Measurements from ENCODE around the gene ARHGAP26.
A peak's percentile ranks its signal among the peaks of the same experiment; 100 is the strongest.

Gene ARHGAP26

DNA sequence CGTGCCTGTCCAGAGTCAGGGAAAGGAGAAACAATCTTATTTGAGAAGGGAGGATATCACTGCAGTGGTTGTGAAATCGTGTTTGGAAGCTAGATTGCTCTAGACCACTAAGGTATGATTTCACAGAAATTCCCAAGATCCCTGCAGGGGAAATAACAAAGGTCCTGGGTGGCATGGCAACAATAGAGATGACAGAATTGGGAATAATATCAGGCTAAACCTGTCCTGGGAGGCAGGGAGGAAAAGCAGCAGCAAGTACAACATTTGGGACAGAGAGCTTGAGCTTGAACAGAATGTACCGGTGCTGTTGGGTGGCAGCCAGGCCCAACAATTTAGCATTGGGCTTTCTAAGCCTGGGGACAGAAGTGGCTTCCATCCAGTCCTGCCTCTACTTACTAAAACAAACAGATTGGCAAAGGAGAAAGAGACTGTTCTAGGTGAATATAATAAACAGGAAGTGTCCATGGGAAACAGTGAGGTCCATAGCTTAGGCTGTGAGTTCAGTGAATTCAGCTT lies 17.0 kb upstream of the ARHGAP26 start:
- DNase-seq = no peak

DNA sequence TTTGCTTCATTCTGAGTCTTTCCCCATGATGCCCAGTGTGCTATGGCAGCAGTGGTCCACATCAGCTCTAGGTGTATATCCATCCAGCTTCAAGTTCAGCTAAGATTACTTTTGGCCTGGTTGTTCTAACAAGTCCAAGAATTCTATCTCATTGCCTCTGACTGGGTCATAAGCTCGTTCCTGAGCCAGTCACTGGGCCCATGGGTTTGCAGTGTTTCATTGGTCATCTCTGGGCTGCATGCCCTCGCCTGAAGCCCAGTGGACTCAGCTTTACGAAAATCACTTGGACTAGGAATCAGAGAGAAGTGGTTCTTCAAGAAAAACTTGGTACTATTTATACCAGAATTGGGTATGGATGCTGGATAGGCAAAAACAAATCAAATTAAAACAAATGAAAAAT lies 16.1 kb upstream of the ARHGAP26 start:
- no peak for DNase-seq

DNA sequence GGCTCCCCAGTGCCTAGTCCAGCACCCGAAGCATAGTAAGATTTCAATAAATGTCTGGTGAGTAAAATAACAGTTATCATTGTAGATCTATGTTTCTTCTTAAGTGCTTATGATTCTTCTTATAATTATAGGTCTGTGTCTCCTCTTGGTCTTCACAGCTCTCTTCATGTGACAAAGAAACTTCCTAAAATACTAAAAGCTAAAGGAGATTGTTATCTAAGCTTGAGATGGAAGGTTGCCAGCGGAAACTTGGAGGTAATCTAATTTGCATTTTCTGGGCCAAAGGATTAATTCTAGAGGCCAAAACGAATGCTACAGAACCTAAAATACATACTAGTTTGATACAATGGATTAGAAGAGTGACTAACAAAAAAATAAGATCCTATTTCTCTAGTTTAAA lies 13.6 kb upstream of the ARHGAP26 start:
- DNase-seq = no peak

DNA sequence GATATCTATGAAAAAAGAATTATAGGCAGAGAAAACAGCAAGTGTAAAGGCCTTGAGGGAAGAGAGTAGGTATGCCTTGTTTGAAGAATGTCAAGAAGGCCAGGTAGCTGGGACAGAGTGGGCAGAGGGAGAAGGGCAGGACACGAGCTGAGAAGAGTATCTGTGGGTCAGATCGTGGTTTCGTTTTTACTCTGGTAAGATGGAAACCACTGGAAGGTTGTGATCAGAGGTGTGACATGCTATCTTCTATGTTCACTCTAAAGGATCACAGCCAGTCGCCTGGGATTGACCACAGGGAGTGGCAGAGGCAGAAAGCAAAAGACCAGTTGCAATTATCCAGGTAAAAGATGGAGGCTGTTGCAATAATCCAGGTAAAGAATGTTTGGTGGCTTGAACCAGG lies 12.6 kb upstream of the ARHGAP26 start:
- DNase-seq = no peak

DNA sequence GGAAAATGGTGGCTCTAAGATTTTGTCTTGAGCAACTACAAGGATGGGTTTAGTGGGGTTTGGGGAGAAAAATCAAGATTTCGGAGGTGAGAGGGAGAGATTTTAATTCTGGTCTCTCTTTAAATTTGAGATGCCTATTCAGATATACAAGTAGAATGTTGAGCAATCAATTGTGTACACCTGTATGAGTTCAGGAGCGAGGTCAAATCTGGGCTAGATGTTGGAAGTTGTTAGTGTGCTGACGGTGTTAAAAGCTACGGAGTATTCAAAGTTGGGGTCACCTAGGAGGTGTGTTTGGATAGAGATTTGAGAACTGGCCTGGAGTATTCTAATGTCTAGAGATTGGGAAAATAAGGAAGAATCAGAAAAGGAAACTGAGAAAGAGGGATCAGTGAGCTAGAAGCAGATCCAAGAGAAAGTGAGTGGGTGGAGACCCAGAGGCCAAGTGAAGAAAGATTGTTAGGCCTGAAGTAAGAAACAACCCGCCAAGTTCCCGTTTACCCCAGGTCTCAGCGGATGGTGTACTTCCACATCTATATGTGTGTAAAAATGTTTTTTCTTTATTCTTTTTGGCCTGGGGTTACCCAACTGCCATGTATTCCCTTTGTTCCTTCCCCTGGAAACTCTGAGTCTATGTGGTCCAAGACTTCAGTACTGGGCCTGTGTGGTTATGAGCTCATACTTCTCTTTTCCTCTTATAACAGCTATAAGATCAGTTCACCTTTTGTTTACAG lies 11.9 kb upstream of the ARHGAP26 start:
- no peak for DNase-seq

DNA sequence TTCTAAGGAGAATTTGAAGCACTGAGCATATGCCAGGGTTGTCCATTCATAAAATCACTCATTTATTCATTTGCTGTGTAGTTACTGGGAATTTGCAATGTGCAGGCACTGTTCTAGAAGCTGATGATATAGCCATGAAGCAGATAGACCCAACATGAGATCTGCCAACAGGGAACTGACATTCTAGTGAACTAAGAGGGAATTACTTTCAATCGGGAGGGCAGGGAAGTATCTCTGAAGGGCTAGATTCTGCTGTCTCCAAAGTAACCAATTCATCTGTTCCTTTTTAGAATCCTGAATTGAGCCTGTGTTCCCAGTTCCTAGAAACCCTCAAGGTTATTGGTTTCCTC lies 11.4 kb upstream of the ARHGAP26 start:
- no peak for DNase-seq

DNA sequence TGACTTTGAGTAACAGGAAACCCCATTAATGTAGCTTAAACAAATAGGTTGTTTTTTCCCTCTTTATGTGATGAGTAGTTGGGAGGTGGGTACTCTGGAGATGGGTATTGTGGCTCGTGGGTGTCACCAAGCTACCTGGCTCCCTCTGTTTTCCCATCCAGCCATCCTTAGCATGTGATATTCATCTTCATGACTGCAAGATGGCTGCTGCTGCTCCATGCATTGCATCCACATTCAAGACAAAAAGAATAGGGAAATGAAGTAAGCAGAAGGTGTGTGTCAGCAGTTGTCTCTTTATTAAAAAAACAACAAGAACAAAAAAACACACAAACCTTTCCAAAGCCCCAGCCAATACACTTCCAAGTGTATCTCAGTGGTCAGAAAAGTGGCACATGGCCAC lies 6.5 kb upstream of the ARHGAP26 start:
- DNase-seq = no peak

DNA sequence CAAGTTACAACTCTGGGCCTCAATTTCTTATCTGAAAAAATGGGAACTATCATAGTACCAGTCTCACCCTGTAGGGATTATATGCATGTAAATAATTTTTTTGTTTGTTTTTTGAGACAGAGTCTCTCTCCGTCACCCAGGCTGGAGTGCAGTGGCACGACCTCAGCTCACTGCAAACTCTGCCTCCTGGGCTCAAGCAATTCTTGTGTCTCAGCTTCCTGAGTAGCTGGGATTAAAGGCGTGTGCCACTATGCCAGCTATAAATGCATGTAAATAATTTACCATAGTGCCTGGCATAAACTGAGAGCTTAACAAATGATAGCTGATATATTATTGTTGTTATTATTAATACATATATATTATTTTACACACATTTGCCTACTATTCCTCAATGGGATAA lies 3.0 kb upstream of the ARHGAP26 start:
- no peak for DNase-seq

DNA sequence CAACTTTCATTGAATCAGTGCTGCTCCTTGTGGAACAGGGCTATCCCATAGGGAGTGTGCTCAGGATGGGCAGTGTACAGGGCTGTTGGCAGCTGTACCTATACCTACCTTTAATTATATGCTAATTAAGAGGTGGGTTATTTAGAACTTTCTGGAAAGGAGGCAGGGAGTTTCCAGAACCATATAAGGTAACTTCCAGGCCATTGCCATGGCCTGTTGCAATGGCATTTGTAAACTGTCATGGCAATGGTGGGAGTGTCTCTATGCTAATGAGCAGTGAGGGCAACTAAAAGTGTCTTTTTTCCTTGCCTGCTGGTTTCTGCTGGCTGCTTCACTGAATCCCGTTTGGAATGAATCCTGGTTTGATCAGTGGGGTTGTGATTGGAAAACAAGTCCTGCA lies 2.3 kb upstream of the ARHGAP26 start:
- no peak for DNase-seq

DNA sequence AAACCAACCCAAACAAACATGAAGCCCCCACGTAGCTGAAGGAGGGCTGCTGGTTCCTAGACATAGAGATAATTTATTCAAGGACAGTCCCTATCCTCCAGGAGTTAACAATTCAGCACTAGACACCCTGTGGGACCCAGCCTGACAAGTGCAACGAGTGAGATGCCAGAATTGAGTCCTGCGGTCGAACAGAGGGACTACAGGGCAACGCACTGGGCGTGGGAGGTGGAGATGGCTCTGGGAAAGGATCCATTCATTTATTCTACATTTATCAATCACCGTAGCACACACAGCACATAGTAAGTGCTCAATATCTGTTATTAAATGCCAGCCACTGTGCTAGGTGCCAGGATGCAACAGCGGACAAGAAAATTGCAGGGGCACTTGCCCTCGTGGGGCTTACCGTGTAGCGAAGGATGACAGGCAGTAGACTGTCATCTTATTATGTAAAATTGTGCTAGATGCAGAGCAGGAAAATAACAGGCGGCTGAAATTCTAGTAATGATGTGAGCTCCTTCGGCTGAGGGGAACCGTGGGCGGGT lies 855 bp upstream of the ARHGAP26 start:
- DNase-seq = no peak

DNA sequence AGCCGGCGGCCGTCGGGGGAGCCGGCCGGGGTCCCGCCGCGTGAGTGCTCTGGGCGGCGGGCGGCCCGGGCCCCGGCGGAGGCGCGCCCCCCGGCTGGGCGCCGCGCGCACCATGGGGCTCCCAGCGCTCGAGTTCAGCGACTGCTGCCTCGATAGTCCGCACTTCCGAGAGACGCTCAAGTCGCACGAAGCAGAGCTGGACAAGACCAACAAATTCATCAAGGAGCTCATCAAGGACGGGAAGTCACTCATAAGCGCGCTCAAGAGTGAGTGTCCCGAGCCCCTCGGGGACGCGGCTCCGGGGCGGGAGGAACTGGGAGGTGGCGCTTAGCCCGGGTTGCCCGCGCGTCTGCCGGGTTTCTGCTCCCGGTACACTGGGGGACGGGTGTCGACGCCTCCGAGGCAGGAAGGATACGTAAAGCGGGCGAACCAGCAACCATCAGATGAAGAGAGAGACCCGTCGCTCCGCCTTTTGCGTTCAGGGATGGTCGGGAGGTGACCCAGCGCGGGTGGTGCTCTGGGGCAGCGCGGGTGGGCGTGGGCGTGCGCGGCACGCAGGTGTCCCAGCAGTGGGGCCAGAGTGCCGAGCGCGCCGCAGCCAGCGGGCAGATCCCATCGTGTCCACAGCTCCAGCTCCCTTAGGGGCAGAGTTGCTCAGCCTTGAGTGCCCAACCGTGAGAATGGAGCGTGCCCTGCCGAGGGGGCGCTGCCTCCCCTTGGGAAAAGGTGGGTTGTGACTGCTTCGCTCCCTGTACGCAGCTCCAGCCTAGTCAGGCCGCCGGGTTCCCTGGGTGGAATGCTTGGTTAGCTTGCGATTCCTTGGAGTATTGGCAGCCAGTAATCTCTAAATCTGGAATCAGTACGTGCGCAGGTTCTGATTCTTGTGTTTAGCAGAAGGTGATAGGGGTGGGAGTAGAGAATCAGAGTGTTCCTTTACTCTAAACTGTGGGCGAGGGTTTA lies 753 bp downstream of the ARHGAP26 start:
- DNase-seq = peak; percentile 1 to 34

DNA sequence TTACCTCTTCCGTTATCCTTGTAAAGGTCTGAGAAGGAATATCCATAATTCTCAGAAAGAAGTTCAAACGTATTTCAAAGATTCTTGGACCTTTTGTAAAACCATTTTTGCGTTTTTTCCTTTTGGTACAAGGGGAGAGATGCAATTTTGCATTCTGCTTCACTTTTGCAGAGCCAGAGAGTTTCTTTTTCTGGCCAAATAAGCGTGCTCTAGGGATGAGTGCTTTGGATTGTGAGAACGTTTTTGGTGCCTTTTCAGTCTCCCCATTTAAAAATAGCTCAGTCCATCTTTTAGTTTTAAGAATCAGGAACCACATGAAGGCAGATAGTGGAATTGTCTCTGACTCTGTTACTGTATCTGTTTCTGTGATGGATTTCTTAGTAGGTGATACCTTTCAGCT lies 1.5 kb downstream of the ARHGAP26 start:
- DNase-seq = no peak

DNA sequence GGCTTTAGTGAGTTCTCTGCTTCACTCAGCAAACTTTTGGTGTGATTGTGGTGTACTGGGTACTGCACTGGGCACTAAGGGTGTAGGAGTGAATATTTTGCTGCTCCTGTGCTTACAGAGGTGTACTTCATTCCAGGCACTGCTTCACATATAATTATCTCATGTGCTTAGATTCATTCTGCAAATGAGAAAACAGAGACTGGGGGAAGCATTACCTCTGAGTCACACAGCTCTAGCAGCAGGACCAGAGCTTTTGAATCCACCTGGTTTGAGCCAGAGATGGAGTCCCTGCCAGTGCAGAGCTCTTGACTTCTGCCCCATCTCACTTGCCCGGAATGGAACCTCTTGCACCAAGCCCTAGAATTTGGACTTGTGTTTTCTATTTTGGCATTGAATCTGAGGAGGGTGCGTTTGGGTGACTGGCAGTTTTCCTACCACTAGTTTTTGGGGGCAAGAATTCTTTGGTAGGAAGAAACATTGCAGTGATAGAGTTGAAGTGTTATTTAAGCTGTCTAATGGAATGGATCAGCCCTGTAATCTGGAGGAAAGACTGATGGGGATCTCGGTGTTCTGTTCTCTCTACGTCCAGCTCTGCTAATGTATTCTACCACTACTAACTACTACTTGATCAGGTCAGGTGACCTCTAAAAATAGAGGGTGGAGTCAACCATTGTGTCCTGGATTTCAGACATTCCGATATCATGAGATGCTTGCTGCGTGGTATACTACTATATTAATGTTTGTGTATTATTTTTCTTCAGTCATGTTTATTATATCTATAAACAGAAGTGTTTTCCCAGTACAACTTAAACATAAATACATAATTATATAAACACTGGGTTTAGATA lies 2.5 kb downstream of the ARHGAP26 start:
- DNase-seq = no peak

DNA sequence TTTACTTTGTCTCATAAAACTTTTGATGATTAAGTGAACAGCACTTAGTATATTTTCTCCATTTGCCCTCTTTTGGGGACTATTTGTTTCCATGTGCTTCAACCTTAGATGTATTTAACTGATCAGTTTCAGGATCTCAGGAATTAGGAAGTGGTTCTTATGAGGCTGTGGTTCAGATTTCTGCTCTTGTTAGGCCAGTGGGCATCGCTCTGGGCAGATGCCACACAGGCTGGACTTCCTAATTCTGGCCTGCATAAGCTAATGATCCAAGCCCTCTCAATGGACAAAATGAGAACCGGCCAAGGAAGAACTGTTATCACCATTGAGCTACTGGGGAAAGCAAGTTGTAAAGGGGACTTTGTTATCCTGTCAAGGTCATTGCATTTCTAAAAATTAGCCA lies 6.9 kb downstream of the ARHGAP26 start:
- no peak for DNase-seq

DNA sequence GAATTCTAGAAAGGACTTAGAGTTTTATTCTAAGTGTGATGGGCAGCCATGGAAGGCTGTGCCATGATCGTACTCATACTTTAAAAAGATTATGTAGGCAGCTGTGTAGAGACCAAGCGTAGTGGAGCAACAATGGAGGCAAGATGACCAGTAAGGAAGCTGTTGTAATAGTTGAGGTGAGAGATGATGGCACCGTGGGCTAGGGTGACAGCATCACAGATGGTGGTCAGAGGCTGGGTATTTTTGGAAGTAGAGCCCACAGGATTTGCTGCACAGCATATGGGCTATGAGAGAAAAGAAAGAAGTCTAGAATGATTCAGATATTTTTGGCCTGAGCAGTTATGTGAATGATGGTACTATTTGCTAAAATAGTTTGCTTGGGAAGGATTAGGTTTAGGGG lies 7.7 kb downstream of the ARHGAP26 start:
- DNase-seq = no peak

DNA sequence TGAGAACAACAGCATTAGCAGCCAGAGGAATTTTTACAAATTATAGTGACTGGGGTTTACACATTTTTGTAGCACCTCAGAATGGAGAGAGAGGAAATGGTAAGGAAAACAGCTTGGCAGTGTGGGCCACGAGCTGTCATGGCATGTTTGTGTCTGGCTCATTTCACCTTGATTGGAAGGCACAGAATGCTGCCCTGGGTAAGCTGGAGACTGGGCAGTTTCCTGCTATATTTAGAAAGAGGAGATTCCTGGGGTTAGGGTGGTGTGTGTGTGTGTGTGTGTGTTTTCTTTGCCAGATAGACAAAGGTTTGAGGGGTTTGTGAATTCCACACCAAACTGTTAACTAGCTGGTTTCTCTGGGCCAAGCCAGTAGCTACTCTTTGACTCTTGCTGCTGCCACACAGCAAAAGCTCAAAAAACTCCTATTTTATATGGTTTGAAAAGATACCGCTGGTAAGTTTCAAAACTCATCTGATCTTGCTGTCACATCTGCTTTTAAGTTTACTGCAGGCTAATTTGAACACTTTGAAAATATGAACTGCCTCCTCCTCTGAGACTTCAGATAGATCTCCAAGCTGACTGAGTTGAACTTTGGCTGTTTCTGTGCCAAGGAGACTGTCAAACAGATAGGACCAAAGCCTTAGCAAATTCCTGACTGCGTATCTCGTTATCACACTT lies 9.1 kb downstream of the ARHGAP26 start:
- DNase-seq = peak in 1 of 2 experiments; percentile 9

DNA sequence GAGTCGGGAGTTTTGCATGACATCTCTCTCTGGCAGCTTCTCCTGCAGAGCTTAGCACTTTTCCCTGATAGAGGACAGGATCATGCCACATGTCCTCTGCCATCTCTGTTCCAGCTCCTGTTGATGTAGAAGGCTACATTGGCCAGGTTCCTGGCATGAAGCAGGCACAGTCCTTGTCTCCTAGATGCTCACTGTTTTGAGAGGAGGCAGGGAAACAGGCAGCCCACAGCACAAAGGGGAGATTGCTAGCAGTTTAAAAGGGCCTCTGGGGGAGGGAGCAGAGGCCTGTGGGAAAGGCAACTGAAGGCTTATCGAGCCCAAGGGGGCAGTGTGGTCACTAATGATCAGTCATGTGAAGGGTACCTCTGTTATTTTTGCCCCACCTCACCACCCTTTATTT lies 10.7 kb downstream of the ARHGAP26 start:
- no peak for DNase-seq

DNA sequence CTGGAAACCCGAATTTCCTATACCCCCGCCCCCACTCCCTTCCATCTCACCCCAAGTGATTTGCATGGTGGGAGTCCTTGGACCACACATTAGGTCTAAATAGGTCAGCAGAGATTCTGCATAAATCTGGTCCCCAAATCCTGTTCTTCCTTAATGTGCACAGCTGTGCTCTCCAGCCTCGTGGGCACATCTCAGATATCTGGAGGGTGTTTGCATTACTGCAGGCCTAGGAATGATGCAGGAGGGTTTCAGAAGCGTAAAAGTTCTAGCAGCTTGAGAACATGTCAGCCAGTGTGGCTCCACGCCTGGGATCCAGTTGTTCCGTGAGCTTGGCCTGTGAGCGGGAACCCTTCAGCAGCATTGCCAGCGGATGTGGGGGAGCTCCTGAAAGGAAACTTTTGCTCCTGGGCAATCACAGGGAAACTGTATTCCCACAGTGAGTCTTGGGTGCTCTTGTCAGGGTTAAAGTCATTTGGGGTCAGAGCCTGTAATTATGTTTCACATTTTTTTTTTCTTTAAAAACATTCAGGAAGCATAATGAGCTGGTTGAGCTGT lies 12.9 kb downstream of the ARHGAP26 start:
- DNase-seq = no peak

DNA sequence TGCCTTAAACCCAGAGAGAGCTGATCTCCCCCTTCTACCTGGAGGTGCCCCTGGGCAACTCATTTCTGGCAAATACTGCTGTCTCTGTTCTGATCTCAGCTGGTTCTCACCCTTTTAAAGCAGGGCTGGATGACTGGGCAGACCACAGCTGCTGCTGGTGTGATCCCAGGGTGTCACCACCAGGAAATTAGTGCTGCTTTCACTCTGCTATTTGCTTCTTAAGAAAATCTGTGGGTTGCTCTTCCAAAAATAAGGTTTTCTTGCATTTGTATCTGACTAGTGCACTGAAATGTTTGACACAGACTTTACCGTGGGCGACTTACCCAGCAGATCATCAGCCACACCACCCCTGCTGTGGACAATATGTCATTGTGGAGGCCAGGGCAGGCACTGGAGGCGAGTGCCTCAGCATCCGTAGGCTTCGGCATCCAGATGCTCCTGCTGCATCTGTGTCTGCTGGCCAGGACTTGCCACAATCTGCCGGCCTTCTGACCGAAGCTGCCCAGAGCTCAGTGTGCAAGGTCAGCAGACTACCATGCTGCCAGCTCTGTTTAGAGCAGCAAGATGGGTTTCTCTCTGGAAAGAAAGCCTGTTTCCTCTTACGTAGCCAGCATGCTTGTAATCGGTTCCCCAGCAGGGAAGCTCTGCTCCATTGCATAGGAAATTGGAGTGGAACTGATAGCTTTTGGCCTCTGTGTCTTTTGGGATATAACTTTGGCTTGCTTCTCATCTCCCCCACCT lies 13.6 kb downstream of the ARHGAP26 start:
- no peak for DNase-seq

DNA sequence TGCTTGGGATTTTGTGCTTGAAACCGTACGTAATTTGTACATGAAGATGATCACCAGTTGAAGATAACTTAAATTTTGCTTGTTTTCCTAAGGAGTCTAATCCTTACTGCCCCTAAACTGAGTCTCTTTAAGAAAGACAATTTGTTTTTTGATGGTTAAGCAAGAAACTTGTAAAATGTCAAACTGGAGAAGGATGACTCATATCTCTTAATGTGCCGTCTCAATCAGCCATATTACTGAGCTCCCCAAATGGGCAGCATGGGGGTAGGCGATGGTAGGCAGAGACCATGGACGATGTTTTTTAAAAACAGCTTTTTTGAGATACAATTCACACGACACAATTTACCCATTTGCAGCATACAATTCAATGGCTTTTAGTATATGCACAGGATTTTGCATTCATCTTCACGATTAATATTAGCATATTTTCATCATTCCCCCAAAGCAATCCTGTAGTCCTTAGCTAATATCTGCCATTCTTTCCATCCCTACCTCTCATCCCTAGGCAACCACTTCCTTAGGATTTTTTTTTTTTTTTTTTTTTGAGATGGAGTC lies 14.3 kb downstream of the ARHGAP26 start:
- no peak for DNase-seq

DNA sequence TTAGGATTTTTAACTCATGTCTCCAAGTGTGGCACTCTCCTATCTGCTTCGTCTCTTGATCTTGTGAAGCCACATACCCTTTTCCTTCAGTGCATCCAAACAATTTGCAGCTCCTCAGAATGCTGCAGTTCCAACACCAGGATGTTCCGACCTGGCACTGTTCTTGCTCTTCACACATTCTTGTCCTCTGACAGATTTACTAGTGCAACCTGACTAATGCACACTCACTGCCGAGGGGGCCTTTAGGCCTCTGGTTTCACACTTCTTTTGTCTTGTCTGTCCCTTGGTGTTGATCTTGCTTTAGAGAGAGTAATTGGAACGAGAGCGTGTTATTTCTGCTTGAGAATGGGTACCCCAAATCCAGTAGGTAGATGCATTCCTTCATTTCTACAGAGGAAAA lies 15.0 kb downstream of the ARHGAP26 start:
- no peak for DNase-seq
